Gastrocnemius medialis (tissue), 4 donors: Measurements from ENCODE around the gene ITPA. TPM values are rescaled to one million over a fixed set of nuclear protein-coding genes. Genes with fewer than 3 reads are reported as not detected.

Experiments used
- ATAC-seq, 2 donors: fragments of 150-250 bp; one replicate each; pipeline ENCODE4 v1.9.1; 2016
- DNase-seq, 2 donors: peaks; one replicate each; pipeline ENCODE4 v3.0.0-alpha.2; 2019
- H3K27ac ChIP-seq, 4 donors: fragments of 200-600 bp; sonication (generic); 1 replicate in 1 of 4; 2 replicates in 3 of 4; pipeline ENCODE4 v1.5.1; 2016 to 2018; ENCODE audit warnings: mild to moderate bottlenecking in 2 of 4, moderate library complexity in 1 of 4
- H3K27me3 ChIP-seq, 3 donors: fragments of 200-600 bp; sonication (generic) in 2 of 3; 1 replicate in 1 of 3; 2 replicates in 2 of 3; pipeline versions ENCODE4 v1.5.1 to v1.6.0; 2016 to 2019; ENCODE audit warnings: mild to moderate bottlenecking in 1 of 3, moderate library complexity in 1 of 3
- H3K36me3 ChIP-seq, 2 donors: fragments of 200-600 bp; sonication (generic) in 1 of 2; one replicate each; pipeline ENCODE4 v1.5.1; 2017 to 2018
- H3K4me1 ChIP-seq, 2 donors: fragments of 200-600 bp; sonication (generic) in 1 of 2; one replicate each; pipeline ENCODE4 v1.5.1; 2016 to 2017; ENCODE audit warnings: mild to moderate bottlenecking in 2 of 2
- H3K4me3 ChIP-seq, 4 donors: fragments of 200-600 bp; sonication (generic) in 3 of 4; 1 replicate in 1 of 4; 2 replicates in 3 of 4; pipeline ENCODE4 v1.5.1; 2016 to 2019; ENCODE audit warnings: mild to moderate bottlenecking in 2 of 4
- H3K9me3 ChIP-seq, 3 donors: fragments of 200-600 bp; sonication (generic) in 2 of 3; 1 replicate in 1 of 3; 2 replicates in 2 of 3; pipeline ENCODE4 v1.5.1; 2016 to 2019
- POLR2A ChIP-seq, 2 donors: fragments of 450-650 bp; IDR thresholded peaks; one replicate each; pipeline ENCODE4 v1.6.1; 2017; ENCODE audit warnings: antibody characterized with exemption in 2 of 2, mild to moderate bottlenecking in 2 of 2, moderate library complexity in 2 of 2
- in situ Hi-C, 4 donors: fragments of 200-750 bp; cut with MboI; loops; one replicate each; pipeline versions ENCODE4 v1.15.0 to v1.8.0; 2017; ENCODE audit warnings: low sequenced_read_pairs in 4 of 4
- intact Hi-C: fragments of 100-400 bp; cut with DNase I; formaldehyde crosslinking; loops from one replicate; pipeline ENCODE4 v1.15.1; 2023; ENCODE audit warnings: low total_unique reads
- total RNA-seq, 4 donors: library from RNA; depleted of rRNA; stranded (reverse); fragments of >200 nt; gene quantifications; one replicate each; pipeline versions ENCODE4 v1.1.0 to v1.2.3, GENCODE V29; 2016
- TF ChIP-seq, protein P1 (sequence below), 5 experiments: fragments of 450-650 bp in 3 of 5; fragments of 200-600 bp in 2 of 5; sonication (generic) in 2 of 5; IDR thresholded peaks in 4 of 5; conservative IDR thresholded peaks in 1 of 5; 1 replicate in 4 of 5; 2 replicates in 1 of 5; pipeline ENCODE4 v1.5.1; 2016 to 2019; ENCODE audit warnings: antibody characterized with exemption in 5 of 5, mild to moderate bottlenecking in 3 of 5, moderate library complexity in 3 of 5

Gene ITPA
- total RNA-seq, 4 donors from 2014 or later = 27.2 to 59.5 (median 34.0) TPM

DNA sequence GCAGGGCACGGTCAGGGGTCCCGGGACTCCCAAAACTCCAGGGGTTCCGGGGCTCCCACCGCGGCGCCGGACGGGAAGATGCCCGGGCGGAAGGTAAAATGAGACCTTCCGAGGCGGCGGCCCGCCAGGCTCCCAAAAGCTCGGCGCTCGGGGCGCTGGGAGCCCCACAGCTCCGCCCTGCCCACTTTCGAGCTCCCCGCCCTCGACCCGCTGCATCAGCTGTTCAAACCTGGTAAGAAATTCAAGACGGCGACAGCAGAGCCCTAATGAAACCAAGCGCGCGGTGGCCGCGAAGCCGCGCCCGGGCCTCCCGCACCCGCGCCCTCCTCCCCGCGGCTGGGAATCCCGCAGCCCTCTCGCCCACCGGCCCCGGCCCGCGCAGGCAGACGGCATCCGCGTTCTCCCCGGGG lies 29.3 kb downstream of the ITPA start:
- in situ Hi-C loops (no loop called here), intact Hi-C loops (no loop called here)
- no peak for DNase-seq
- Histone ChIP-seq H3K27ac (peak overlapping the region in 2 of 4 donors; percentile 68 to 74), H3K27me3 (peaks cover 26 to 34% (median 31%) of the 10 kb centered on the region in 3 donors), H3K4me1 (peaks cover 0 to 16% of the 10 kb centered on the region in 2 donors), H3K4me3 (peak overlapping the region; percentile 50 to 88 (median 70)), H3K9me3 (no peaks in the 10 kb centered on the region), H3K36me3 (no peaks in the 10 kb centered on the region)
- ATAC-seq = peak; percentile 23 to 26
- TF ChIP-seq, protein P1, sequence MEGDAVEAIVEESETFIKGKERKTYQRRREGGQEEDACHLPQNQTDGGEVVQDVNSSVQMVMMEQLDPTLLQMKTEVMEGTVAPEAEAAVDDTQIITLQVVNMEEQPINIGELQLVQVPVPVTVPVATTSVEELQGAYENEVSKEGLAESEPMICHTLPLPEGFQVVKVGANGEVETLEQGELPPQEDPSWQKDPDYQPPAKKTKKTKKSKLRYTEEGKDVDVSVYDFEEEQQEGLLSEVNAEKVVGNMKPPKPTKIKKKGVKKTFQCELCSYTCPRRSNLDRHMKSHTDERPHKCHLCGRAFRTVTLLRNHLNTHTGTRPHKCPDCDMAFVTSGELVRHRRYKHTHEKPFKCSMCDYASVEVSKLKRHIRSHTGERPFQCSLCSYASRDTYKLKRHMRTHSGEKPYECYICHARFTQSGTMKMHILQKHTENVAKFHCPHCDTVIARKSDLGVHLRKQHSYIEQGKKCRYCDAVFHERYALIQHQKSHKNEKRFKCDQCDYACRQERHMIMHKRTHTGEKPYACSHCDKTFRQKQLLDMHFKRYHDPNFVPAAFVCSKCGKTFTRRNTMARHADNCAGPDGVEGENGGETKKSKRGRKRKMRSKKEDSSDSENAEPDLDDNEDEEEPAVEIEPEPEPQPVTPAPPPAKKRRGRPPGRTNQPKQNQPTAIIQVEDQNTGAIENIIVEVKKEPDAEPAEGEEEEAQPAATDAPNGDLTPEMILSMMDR (IDR thresholded peaks at IDR 0.05 in 4 of 5, conservative IDR thresholded peaks at IDR 0.05 in 1 of 5) = no peak
- TF ChIP-seq POLR2A (IDR thresholded peaks at IDR 0.05) = no peak

DNA sequence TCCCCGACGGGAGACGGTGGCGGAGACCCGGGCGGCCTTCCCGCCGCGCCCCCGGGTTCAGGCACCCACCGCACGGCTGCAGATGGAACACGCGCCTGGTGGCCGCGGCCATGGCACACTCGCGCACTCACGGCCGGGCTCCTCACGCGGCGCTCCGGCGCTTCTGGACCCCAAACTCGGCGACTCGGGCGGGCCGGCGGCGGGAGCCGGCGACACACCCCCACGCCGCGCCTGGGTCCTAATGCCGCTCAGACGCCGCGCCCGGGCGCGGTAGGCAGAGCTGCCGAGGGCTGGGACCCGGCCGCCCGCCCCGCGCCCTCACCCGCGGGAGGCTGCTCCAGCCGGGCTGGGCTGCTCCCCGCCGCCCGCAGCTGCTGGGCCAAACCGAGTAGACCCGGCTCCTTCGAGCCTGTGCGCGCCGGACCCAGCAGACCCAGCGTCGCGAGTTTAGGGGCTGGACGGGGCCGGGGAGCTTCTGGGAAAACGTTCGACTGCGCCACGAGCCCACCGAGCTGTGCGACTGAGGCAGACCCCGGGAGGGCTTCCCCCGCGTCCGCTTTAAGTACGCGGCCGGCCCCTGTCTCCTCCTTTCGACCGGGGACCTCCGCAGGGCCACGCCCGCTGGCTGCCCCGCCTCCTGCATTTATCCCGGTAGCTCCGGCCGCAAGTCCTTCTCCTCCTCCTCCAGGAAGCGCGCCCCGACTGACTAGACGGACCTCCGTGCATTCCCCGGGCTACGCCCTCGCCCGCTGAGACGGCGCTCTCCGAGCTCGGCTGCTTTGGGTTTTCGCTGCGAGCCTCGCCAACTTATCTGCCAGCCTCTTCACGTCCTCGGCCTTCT lies 29.9 kb downstream of the ITPA start, which contains the start of gene SLC4A11:
SLC4A11 (minus strand) TSS at position 165 of the 841 bp plus-strand sequence; CDS start at position 112, 53 bp downstream.
- H3K27me3 ChIP-seq = peaks cover 26 to 34% (median 31%) of the 10 kb centered on the region in 3 donors
- peak in 1 of 2 donors; percentile 35 for DNase-seq
- ATAC-seq = peak; percentile 45 to 47
- no peaks in the 10 kb centered on the region for H3K9me3 ChIP-seq
- in situ Hi-C loops (no loop called here), intact Hi-C loops (no loop called here)
- peak within 1 kb of the TSS; percentile 50 to 88 (median 70) for H3K4me3 ChIP-seq
- peaks cover 0 to 16% of the 10 kb centered on the region in 2 donors for H3K4me1 ChIP-seq
- TF ChIP-seq POLR2A (IDR thresholded peaks at IDR 0.05) = peak; percentile 18 to 37
- TF ChIP-seq, protein P1 (IDR thresholded peaks at IDR 0.05 in 4 of 5, conservative IDR thresholded peaks at IDR 0.05 in 1 of 5) = no peak
- H3K36me3 ChIP-seq = no peaks in the 10 kb centered on the region
- H3K27ac ChIP-seq = peak within 1 kb of the TSS in 3 of 4 donors; percentile 62 to 74 (median 70)

DNA sequence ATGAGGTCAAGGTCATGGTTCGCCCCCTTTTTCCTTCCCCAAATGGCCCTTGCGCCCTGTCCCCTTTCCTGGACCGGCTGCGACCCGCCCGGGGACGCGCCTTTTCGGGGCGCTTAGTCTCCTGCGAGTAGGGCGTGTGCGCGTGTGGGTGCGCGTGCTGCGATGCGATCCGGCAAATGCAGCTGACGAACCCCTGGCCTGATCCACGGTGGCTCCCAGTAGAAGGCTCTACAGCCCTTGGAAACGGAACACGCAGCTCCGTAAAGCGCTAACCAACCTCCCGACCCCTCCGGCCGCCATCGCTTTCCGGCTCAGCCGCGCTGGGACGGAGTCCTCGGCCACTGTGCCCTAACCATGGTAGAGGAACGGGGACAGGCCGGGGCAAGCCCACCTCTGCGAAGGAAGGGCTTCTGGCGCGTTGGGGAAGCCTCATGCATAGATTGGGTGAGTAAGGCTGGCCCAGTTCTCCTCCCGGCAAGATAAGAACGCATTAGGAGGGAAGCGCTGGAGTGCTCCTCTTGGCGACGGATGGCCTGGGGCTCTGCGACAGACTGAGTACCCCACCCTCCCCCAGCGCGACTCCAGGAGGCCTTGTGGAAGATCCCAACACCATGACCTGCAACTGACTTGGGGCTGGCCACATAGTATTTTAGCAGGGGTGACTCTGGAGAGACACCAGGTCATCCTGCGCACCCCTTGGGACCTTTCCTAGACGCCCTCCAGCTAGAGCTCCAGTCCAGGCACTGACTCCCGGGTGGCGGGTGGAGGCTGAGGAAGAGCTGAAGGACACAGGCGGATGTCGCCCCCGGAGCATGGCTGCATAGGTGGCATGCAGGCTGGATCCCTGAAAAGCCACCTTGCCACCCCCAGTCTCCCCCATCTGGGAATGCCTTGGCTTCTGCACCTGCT lies 30.8 kb downstream of the ITPA start:
- TF ChIP-seq, protein P1 (IDR thresholded peaks at IDR 0.05 in 4 of 5, conservative IDR thresholded peaks at IDR 0.05 in 1 of 5) = no peak
- no peak for TF ChIP-seq POLR2A (IDR thresholded peaks at IDR 0.05)
- Histone ChIP-seq H3K36me3 (no peaks in the 10 kb centered on the region), H3K9me3 (no peaks in the 10 kb centered on the region), H3K4me3 (peak overlapping the region; percentile 50 to 88 (median 70)), H3K27ac (peak overlapping the region; percentile 53 to 74 (median 66)), H3K27me3 (peaks cover 26 to 34% (median 31%) of the 10 kb centered on the region in 3 donors), H3K4me1 (peaks cover 0 to 16% of the 10 kb centered on the region in 2 donors)
- intact Hi-C loops = no loop called here
- in situ Hi-C loops = no loop called here
- no peak for ATAC-seq
- DNase-seq = no peak

DNA sequence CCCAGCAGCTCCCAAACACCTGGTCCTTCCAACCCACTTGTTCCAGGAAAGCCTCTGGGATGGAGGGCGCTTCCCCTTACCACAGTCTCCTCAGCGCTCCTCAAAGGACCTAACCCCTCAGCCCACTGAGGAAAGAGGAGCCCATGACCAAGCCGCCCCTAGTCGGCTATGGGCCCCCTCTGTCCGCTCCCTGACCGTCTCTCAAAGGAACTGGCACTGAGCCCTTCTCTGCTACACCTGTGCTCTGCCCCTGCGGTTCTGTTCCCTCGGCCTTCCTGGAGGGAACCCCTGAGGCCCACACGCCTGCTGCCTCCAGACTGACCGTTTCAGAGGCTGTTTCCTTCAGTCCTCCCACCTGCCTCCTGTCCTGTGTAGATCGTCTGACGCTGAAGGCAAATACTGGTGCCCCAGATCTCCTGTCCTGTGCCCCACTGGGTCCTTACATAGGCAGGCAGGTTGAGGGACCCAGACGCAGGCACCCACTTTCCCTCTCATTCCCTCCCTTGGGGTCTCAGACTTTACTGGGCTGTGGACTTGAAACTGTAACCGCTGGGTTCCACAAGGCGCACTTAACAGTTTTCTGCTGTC lies 31.6 kb downstream of the ITPA start:
- ATAC-seq = no peak
- DNase-seq = no peak

More for the DNA sequence above, 31.6 kb downstream of the ITPA start:
- no peak for TF ChIP-seq POLR2A (IDR thresholded peaks at IDR 0.05)
- TF ChIP-seq, protein P1 (IDR thresholded peaks at IDR 0.05 in 4 of 5, conservative IDR thresholded peaks at IDR 0.05 in 1 of 5) = no peak
- intact Hi-C loops (no loop called here), in situ Hi-C loops (no loop called here)
- Histone ChIP-seq H3K4me1 (peaks cover 0 to 16% of the 10 kb centered on the region in 2 donors), H3K27ac (peak overlapping the region; percentile 53 to 74 (median 66)), H3K27me3 (peaks cover 26 to 34% (median 31%) of the 10 kb centered on the region in 3 donors), H3K4me3 (peak overlapping the region in 3 of 4 donors; percentile 50 to 78 (median 63)), H3K9me3 (no peaks in the 10 kb centered on the region), H3K36me3 (no peaks in the 10 kb centered on the region)
